ENCODE results near the gene ATXN10. TPM values are rescaled to one million over a fixed set of nuclear protein-coding genes. Genes with fewer than 3 reads are reported as not detected.

ATXN10 gene
- total and polyA plus RNA-seq, 2 of the 13 experiments (the other 11 are each of a cell fraction or from before 2014, with no cell fraction given), result 60.1 to 194 TPM

- TF ChIP-seq, protein P1, sequence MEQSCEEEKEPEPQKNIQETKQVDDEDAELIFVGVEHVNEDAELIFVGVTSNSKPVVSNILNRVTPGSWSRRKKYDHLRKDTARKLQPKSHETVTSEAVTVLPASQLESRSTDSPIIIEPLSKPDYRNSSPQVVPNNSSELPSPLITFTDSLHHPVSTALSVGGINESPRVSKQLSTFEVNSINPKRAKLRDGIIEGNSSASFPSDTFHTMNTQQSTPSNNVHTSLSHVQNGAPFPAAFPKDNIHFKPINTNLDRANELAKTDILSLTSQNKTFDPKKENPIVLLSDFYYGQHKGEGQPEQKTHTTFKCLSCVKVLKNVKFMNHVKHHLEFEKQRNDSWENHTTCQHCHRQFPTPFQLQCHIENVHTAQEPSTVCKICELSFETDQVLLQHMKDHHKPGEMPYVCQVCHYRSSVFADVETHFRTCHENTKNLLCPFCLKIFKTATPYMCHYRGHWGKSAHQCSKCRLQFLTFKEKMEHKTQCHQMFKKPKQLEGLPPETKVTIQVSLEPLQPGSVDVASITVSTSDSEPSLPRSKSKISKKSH (CRISPR knock-in tag; IDR thresholded peaks at IDR 0.05; ENCODE audit: borderline replicate concordance), result no peak
- TF ChIP-seq STAT5B (CRISPR knock-in tag; IDR thresholded peaks at IDR 0.05) (no peak), ONECUT2 (CRISPR knock-in tag; IDR thresholded peaks at IDR 0.05) (peak; percentile 56; the same call in 1 of the 2 replicates), SP140L (CRISPR knock-in tag; IDR thresholded peaks at IDR 0.05; ENCODE audit: borderline replicate concordance) (no peak; the same call in 1 of the 2 replicates), TARDBP (CRISPR knock-in tag; IDR thresholded peaks at IDR 0.05) (peak; percentile 98), MIXL1 (CRISPR knock-in tag; IDR thresholded peaks at IDR 0.05) (peak; percentile 98), FOXP1 (IDR thresholded peaks at IDR 0.05) (peak; percentile 43; the same call in 1 of the 2 replicates), FOXP1 (CRISPR knock-in tag; IDR thresholded peaks at IDR 0.05) (peak; percentile 95), ZNF547 (CRISPR knock-in tag; IDR thresholded peaks at IDR 0.05) (peak; percentile 54; the same call in 1 of the 2 replicates), AHR (CRISPR knock-in tag; IDR thresholded peaks at IDR 0.05) (peak; percentile 52; the same call in 1 of the 2 replicates), ZNF782 (CRISPR knock-in tag; IDR thresholded peaks at IDR 0.05; ENCODE audit: borderline replicate concordance) (peak; percentile 66; the same call in 1 of the 2 replicates), NCOA1 (CRISPR knock-in tag; IDR thresholded peaks at IDR 0.05) (peak; percentile 81; the same call in 1 of the 2 replicates), MYC (CRISPR knock-in tag; IDR thresholded peaks at IDR 0.05; ENCODE audit: borderline replicate concordance) (peak; percentile 59; the same call in 1 of the 2 replicates), RFX3 (CRISPR knock-in tag; IDR thresholded peaks at IDR 0.05) (0 out of 2 replicates have a peak, but pooled peaks have one; percentile 29), SATB2 (CRISPR knock-in tag; IDR thresholded peaks at IDR 0.05) (no peak), PAX8 (CRISPR knock-in tag; IDR thresholded peaks at IDR 0.05; ENCODE audit: borderline replicate concordance) (no peak), ZNF3 (CRISPR knock-in tag; IDR thresholded peaks at IDR 0.05) (no peak), ZFP41 (CRISPR knock-in tag; IDR thresholded peaks at IDR 0.05; ENCODE audit: borderline replicate concordance) (no peak), MXD4 (CRISPR knock-in tag; IDR thresholded peaks at IDR 0.05) (peak; percentile 72; the same call in 1 of the 2 replicates), RFX1 (IDR thresholded peaks at IDR 0.05) (peak; percentile 8; the same call in 1 of the 2 replicates), SMARCC2 (IDR thresholded peaks at IDR 0.05) (peak; percentile 62; the same call in 1 of the 2 replicates), ZNF124 (CRISPR knock-in tag; IDR thresholded peaks at IDR 0.05) (peak; percentile 94), ATF2 (CRISPR knock-in tag; IDR thresholded peaks at IDR 0.05) (peak; percentile 96), NR1H2 (CRISPR knock-in tag; IDR thresholded peaks at IDR 0.05; ENCODE audit: borderline replicate concordance, low read depth) (peak; percentile 46; the same call in 1 of the 2 replicates)
- TF ChIP-seq, protein P2, sequence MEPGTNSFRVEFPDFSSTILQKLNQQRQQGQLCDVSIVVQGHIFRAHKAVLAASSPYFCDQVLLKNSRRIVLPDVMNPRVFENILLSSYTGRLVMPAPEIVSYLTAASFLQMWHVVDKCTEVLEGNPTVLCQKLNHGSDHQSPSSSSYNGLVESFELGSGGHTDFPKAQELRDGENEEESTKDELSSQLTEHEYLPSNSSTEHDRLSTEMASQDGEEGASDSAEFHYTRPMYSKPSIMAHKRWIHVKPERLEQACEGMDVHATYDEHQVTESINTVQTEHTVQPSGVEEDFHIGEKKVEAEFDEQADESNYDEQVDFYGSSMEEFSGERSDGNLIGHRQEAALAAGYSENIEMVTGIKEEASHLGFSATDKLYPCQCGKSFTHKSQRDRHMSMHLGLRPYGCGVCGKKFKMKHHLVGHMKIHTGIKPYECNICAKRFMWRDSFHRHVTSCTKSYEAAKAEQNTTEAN (CRISPR knock-in tag; conservative IDR thresholded peaks at IDR 0.05), result peak; percentile 98
- TF ChIP-seq, protein P3, sequence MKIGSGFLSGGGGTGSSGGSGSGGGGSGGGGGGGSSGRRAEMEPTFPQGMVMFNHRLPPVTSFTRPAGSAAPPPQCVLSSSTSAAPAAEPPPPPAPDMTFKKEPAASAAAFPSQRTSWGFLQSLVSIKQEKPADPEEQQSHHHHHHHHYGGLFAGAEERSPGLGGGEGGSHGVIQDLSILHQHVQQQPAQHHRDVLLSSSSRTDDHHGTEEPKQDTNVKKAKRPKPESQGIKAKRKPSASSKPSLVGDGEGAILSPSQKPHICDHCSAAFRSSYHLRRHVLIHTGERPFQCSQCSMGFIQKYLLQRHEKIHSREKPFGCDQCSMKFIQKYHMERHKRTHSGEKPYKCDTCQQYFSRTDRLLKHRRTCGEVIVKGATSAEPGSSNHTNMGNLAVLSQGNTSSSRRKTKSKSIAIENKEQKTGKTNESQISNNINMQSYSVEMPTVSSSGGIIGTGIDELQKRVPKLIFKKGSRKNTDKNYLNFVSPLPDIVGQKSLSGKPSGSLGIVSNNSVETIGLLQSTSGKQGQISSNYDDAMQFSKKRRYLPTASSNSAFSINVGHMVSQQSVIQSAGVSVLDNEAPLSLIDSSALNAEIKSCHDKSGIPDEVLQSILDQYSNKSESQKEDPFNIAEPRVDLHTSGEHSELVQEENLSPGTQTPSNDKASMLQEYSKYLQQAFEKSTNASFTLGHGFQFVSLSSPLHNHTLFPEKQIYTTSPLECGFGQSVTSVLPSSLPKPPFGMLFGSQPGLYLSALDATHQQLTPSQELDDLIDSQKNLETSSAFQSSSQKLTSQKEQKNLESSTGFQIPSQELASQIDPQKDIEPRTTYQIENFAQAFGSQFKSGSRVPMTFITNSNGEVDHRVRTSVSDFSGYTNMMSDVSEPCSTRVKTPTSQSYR (CRISPR knock-in tag; IDR thresholded peaks at IDR 0.05; ENCODE audit: borderline replicate concordance), result peak; percentile 79; the same call in 1 of the 2 replicates
These were observed 71.3 kb downstream of the ATXN10 start (continued) for GRCh38 chr22:45742866-45743450.

Data from HepG2 (cell line).